ENCODE results near the gene MNX1.

MNX1 gene

GRCh38 chr7:157010588-157011332, at the start of gene MNX1:
Gene MNX1 (minus strand): TSS chr7:157010663. CDS start chr7:157010350, 313 bp downstream.
- no peak for FAIRE-seq

GRCh38 chr7:157059534-157059933, 49.1 kb upstream of the MNX1 start:
- no peak for FAIRE-seq

- FAIRE-seq, result no peak
Measured at GRCh38 chr7:157058701-157059100, 48.2 kb upstream of the MNX1 start.

GRCh38 chr7:157058068-157058467, 47.6 kb upstream of the MNX1 start:
- FAIRE-seq, result no peak

- FAIRE-seq, result no peak
Measured at GRCh38 chr7:157056957-157057902, 46.8 kb upstream of the MNX1 start.

GRCh38 chr7:157056246-157056645, 45.8 kb upstream of the MNX1 start:
- FAIRE-seq, result no peak

GRCh38 chr7:157054927-157055326, 44.5 kb upstream of the MNX1 start:
- no peak for FAIRE-seq

GRCh38 chr7:157053118-157053517, 42.7 kb upstream of the MNX1 start:
- FAIRE-seq, result no peak

GRCh38 chr7:157047148-157047547, 36.7 kb upstream of the MNX1 start:
- no peak for FAIRE-seq

GRCh38 chr7:157046681-157047080, 36.2 kb upstream of the MNX1 start:
- FAIRE-seq, result no peak

- FAIRE-seq, result no peak
Measured at GRCh38 chr7:157044943-157045660, 34.6 kb upstream of the MNX1 start.

GRCh38 chr7:157044147-157044687, 33.8 kb upstream of the MNX1 start:
- FAIRE-seq, result no peak

GRCh38 chr7:157043745-157044144, 33.3 kb upstream of the MNX1 start:
- FAIRE-seq, result no peak

- no peak for FAIRE-seq
Measured at GRCh38 chr7:157041514-157042277, 31.2 kb upstream of the MNX1 start.

- no peak for FAIRE-seq
Measured at GRCh38 chr7:157041004-157041403, 30.5 kb upstream of the MNX1 start.

- no peak for FAIRE-seq
Measured at GRCh38 chr7:157037635-157038034, 27.2 kb upstream of the MNX1 start.

GRCh38 chr7:157037028-157037427, 26.6 kb upstream of the MNX1 start:
- no peak for FAIRE-seq

- FAIRE-seq, result no peak
Measured at GRCh38 chr7:157035979-157036378, 25.5 kb upstream of the MNX1 start.

GRCh38 chr7:157035302-157035701, 24.8 kb upstream of the MNX1 start:
- FAIRE-seq, result no peak

- FAIRE-seq, result no peak
Measured at GRCh38 chr7:157033483-157034473, 23.3 kb upstream of the MNX1 start.
